Upper lobe of left lung (tissue), 4 donors: Measurements from ENCODE around the gene OR51E1.

Source experiments
- CTCF ChIP-seq, 6 experiments: fragments of 450-650 bp in 4 of 6; fragments of 200-600 bp in 2 of 6; sonication (generic) in 2 of 6; IDR thresholded peaks; one replicate each; pipeline ENCODE4 v1.5.1; 2016 to 2019; ENCODE audit warnings: antibody characterized with exemption in 6 of 6
- POLR2A ChIP-seq, 4 donors: fragments of 450-650 bp; IDR thresholded peaks; one replicate each; pipeline ENCODE4 v1.5.1; 2016 to 2017; ENCODE audit warnings: antibody characterized with exemption in 4 of 4, mild to moderate bottlenecking in 2 of 4
- POLR2AphosphoS5 ChIP-seq, 2 donors: sonication (generic); formaldehyde crosslinking; IDR thresholded peaks; one replicate each; pipeline ENCODE4 v1.5.1; 2017; ENCODE audit warnings: antibody characterized with exemption in 2 of 2

DNA sequence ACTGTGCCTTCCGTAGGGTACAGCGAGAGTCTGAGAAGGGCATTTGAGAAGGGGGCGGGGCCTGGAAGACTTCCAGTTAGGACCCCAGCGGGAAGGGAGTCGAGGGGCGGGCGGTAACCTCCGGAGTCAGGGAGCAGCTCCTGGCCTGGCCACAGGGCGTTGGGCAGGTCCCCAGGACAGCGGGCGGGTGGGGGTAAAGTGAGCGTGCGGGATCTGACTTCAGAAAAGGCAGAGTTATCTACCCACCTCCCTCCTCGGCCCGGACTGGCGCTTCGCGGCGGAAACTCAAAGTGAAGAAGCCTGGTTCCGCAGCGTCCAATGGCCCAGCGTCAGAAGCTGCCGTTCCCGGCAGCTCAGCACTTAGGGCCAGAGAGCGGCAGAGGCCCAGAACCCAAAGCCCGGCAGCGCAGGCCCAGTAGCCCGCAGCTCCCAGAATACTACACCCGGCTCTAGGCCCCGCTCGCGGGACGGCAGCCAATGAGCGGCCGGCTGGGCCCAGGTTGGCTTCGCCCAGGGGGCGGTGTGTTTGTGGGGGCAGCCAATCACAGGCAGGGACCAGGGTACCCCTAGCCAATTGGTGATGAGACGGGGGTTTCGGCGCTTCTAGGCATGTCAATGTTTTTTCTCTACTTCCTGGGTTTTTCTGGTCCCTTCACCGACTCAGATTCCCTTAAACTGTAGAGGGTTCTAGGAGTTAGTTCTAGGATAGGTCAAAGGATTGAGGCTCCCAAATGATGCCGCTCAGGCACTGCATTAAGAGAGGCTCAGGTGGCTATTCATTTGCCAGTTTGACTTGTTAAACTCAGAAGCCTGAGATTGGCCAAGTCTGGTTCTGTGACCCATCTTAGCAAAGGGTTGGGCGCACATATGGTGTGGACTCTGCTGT, 35.8 kb upstream of the OR51E1 start, which contains the start of gene TRIM68:
- TF ChIP-seq CTCF (IDR thresholded peaks at IDR 0.05) (peak in 2 of 6 experiments; percentile 9 to 16), POLR2A (IDR thresholded peaks at IDR 0.05) (peak in 2 of 4 donors; percentile 62 to 89), POLR2AphosphoS5 (IDR thresholded peaks at IDR 0.05) (peak; percentile 47 to 74)
